ENCODE measurements around the gene PBX4.

DNA sequence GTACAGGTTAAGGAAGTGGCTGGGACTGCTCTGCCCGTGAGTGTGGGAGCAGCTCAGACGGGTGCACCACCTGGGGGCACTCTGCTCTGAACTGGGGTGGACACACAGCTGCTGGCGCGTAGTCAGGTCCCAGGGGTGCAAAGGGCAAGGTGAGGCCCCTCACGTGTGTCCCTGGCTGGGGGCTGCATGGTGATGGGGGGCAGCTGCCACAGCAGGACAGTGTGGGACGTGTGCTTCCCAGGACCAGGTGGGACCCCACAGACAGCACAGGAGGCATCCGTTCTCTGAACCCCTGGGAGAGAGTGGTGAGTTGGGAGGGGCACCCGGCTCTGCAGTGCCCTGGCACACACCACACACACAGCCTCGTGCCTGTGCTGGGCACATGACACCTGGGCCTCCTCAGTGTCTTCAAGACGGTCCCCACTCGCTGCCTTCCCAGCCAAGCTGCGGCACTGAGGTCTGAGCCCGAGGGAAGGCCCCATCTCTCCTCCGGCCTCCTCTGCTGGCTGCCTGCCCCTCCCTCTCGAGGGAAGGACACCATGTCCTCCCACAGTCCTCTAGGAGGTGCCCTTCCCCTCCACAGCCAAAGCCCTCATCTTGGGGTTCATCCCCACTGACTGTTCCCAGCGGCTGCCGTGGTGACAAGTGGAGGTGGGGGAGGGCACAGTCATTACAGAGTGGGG lies 55.7 kb downstream of the PBX4 start:
- TF ChIP-seq, protein P1, sequence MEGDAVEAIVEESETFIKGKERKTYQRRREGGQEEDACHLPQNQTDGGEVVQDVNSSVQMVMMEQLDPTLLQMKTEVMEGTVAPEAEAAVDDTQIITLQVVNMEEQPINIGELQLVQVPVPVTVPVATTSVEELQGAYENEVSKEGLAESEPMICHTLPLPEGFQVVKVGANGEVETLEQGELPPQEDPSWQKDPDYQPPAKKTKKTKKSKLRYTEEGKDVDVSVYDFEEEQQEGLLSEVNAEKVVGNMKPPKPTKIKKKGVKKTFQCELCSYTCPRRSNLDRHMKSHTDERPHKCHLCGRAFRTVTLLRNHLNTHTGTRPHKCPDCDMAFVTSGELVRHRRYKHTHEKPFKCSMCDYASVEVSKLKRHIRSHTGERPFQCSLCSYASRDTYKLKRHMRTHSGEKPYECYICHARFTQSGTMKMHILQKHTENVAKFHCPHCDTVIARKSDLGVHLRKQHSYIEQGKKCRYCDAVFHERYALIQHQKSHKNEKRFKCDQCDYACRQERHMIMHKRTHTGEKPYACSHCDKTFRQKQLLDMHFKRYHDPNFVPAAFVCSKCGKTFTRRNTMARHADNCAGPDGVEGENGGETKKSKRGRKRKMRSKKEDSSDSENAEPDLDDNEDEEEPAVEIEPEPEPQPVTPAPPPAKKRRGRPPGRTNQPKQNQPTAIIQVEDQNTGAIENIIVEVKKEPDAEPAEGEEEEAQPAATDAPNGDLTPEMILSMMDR (IDR thresholded peaks at IDR 0.05; ENCODE audit: insufficient read depth, low read length, poor library complexity, severe bottlenecking), result no peak
- TF ChIP-seq EZH2phosphoT487 (conservative IDR thresholded peaks at IDR 0.05; ENCODE audit: low read length), result no peak
